Mesendoderm (in vitro differentiated cells): ENCODE results near the gene CAMK2A.

Experiments
- DNase-seq: peaks from one replicate; pipeline ENCODE4 v3.0.0; 2013
- H2AK5ac ChIP-seq: 2 replicates; pipeline ENCODE4 v1.6.1; 2013; ENCODE audit warnings: low read length, inconsistent platforms
- H2BK120ac ChIP-seq: 2 replicates; pipeline ENCODE4 v1.6.1; 2013; ENCODE audit warnings: low read depth, mild to moderate bottlenecking, low read length, moderate library complexity, mixed read lengths
- H2BK15ac ChIP-seq: replicated peaks from 2 replicates; pipeline ENCODE4 v1.6.1; 2013; ENCODE audit warnings: low read depth, mild to moderate bottlenecking, moderate library complexity
- H2BK5ac ChIP-seq: 2 replicates; pipeline ENCODE4 v1.6.1; 2013; ENCODE audit warnings: low read length, inconsistent platforms
- H3K18ac ChIP-seq: 2 replicates; pipeline ENCODE4 v1.6.1; 2013; ENCODE audit warnings: mild to moderate bottlenecking, low read length, mixed read lengths
- H3K23ac ChIP-seq: one replicate; pipeline ENCODE4 v1.6.1; 2013; ENCODE audit warnings: low read length
- H3K27ac ChIP-seq: 2 replicates; pipeline ENCODE4 v1.5.1; 2013; ENCODE audit warnings: low read depth, mild to moderate bottlenecking, inconsistent platforms, low read length, moderate library complexity
- H3K27me3 ChIP-seq: 2 replicates; pipeline ENCODE4 v1.6.1; 2013; ENCODE audit warnings: low read length, control low read depth, mild to moderate bottlenecking, inconsistent platforms; ENCODE audit not compliant: insufficient read depth, poor library complexity
- H3K36me3 ChIP-seq: 2 replicates; pipeline ENCODE4 v1.6.1; 2013; ENCODE audit warnings: low read length, inconsistent platforms; ENCODE audit not compliant: control insufficient read depth, insufficient read depth
- H3K4ac ChIP-seq: one replicate; pipeline ENCODE4 v1.6.1; 2013; ENCODE audit warnings: low read depth, mild to moderate bottlenecking, low read length, moderate library complexity
- H3K4me1 ChIP-seq: 2 replicates; pipeline ENCODE4 v1.6.1; 2013; ENCODE audit warnings: low read depth, low read length, inconsistent platforms; ENCODE audit not compliant: control insufficient read depth
- H3K4me2 ChIP-seq: 2 replicates; pipeline ENCODE4 v1.6.1; 2013; ENCODE audit warnings: low read length
- H3K4me3 ChIP-seq: 2 replicates; pipeline ENCODE4 v1.5.1; 2013; ENCODE audit warnings: mild to moderate bottlenecking, low read length
- H3K56ac ChIP-seq: one replicate; pipeline ENCODE4 v1.6.1; 2013; ENCODE audit warnings: low read length
- H3K79me1 ChIP-seq: 2 replicates; pipeline ENCODE4 v1.6.1; 2013; ENCODE audit warnings: low read length, inconsistent platforms
- H3K79me2 ChIP-seq: 2 replicates; pipeline ENCODE4 v1.6.1; 2013; ENCODE audit warnings: mild to moderate bottlenecking, low read length; ENCODE audit not compliant: control insufficient read depth, insufficient read depth
- H3K9ac ChIP-seq: 2 replicates; pipeline ENCODE4 v1.6.1; 2013; ENCODE audit warnings: low read length, inconsistent platforms
- H4K5ac ChIP-seq: one replicate; pipeline ENCODE4 v1.6.1; 2013; ENCODE audit warnings: low read length
- H4K8ac ChIP-seq: one replicate; pipeline ENCODE4 v1.6.1; 2013; ENCODE audit warnings: low read depth, mild to moderate bottlenecking, control low read depth, low read length, moderate library complexity
- WGBS: extraction: QIAGEN DNeasy Blood & Tissue Kit; methylation state at CpG from one replicate; pipeline ENCODE4 v1.1.7; 2013; ENCODE audit warnings: low lambda C conversion rate, missing lambda C conversion rate; ENCODE audit not compliant: insufficient coverage; ENCODE audit errors: extremely low coverage; 5-methylcytosine and 5-hydroxymethylcytosine counted together

CAMK2A gene

DNA sequence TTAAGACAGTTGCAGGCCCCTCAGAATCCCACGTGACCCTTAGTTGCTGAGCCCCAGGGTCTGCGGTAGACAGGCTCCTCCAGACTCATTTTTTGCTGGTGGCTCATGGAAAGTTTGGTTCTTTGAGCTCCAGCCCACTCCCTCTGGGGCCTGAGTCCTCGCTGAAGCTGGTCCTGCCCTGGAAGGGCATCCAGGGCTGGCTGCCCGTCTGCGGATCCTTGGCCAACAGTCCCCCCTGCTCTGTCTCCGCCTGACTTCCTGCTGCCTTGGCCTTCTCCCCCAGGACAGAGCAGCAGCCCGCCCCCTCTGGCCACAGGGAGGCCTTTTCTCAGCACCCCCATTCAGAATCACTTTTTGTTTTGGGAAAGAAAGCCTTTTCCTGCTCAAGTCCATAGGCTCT is 75.3 kb downstream of the CAMK2A start:
- H3K4ac ChIP-seq: no peak overlapping the region
- no peaks in the 10 kb centered on the region for H3K27me3 ChIP-seq
- peaks cover 4% of the 10 kb centered on the region for H3K4me1 ChIP-seq
- H3K36me3 ChIP-seq: no peaks in the 10 kb centered on the region
- no peak overlapping the region for H3K9ac ChIP-seq
- H3K79me2 ChIP-seq: no peaks in the 10 kb centered on the region
- no peak overlapping the region for H3K4me2 ChIP-seq
- H2BK5ac ChIP-seq: no peak overlapping the region
- H3K4me3 ChIP-seq: no peak overlapping the region
- no peak overlapping the region for H4K5ac ChIP-seq
- no peak for DNase-seq
- no peak overlapping the region for H2BK120ac ChIP-seq
- H2AK5ac ChIP-seq: no peak overlapping the region
- H3K56ac ChIP-seq: no peak overlapping the region
- no peak overlapping the region for H3K18ac ChIP-seq
- no peaks in the 10 kb centered on the region for H3K79me1 ChIP-seq
- no peak overlapping the region for H3K27ac ChIP-seq
- H4K8ac ChIP-seq: no peak overlapping the region
- no CpG with 5 or more reads among the region's 7 CpGs for WGBS
- H2BK15ac ChIP-seq: no peak overlapping the region
- no peak overlapping the region for H3K23ac ChIP-seq

DNA sequence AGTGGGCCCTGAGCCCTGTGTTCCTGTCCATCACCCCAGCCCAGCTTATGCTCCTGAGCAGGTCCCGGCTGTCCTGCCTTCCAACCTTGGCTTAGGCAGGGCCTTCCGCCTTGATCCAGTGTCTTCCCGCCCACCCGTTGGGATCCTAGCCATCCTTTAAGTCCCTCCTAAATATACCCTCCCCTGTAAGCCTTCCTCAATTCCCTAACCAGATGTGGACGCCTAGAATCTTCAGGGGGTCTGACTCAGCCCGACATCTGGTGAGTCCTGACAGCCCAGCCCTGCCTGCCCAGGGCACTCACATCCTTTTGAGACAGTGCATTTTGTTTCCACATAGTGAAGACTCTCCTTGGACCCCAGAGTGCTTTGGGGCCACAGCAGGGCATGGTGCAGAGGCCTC is 76.0 kb downstream of the CAMK2A start:
- H3K4me2 ChIP-seq: no peak overlapping the region
- H3K4me3 ChIP-seq: no peak overlapping the region
- no peaks in the 10 kb centered on the region for H3K36me3 ChIP-seq
- no peak overlapping the region for H4K5ac ChIP-seq
- no peak overlapping the region for H3K9ac ChIP-seq
- no peak overlapping the region for H2BK15ac ChIP-seq
- H3K4me1 ChIP-seq: peaks cover 4% of the 10 kb centered on the region
- no peak overlapping the region for H3K56ac ChIP-seq
- no peak overlapping the region for H3K18ac ChIP-seq
- no peak overlapping the region for H3K4ac ChIP-seq
- no peak overlapping the region for H4K8ac ChIP-seq
- H3K23ac ChIP-seq: no peak overlapping the region
- no peaks in the 10 kb centered on the region for H3K79me1 ChIP-seq
- no peak overlapping the region for H2AK5ac ChIP-seq
- H3K27me3 ChIP-seq: no peaks in the 10 kb centered on the region
- no peak overlapping the region for H2BK5ac ChIP-seq
- H3K79me2 ChIP-seq: no peaks in the 10 kb centered on the region
- H3K27ac ChIP-seq: no peak overlapping the region
- no CpG with 5 or more reads among the region's 6 CpGs for WGBS
- H2BK120ac ChIP-seq: no peak overlapping the region
- DNase-seq: no peak

DNA sequence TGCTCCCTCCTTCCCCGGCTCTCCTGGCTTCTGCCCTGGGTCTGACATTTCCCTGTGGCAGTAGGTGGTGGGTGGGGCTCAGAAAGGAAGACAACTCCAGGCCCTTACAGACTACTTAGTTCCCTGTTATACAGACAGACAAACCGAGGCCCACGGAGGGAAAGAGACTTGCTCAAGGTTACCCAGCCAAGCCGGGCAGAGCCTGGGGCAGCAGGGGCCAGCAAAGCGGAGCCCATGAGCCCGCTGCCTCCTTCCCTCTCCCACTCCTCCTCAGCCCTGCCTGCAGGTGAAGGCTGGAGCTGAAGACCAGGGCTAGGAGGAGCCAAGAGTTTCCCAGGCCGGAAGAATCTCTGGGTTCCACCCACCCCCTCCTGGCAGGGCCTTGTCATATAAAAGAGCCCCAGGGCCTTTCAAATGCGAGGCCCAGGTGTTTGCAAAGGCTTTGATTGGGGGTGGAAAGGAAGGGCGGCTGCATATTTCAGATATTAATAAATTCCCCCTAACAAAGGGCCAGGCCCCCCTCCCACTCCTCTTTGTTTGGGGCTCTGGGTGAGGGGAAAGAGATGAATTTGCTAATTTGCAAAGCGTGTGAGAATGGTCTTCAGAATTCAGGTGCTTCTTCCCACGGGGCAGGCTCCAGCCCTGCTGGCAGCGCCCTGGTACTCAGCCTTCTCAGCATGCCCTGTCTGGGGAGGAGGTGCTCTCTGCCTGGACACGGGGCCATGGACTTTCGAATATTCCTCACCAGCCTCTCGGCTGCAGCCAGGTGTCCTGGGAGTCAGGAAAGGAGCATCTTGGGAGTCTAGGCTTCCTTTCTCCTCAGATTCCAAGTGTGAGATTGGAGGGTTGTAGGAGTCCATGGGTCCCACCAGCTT is 78.2 kb downstream of the CAMK2A start:
- H4K8ac ChIP-seq: no peak overlapping the region
- peak overlapping the region; percentile 66 for H3K56ac ChIP-seq
- no peak overlapping the region for H2AK5ac ChIP-seq
- H3K23ac ChIP-seq: no peak overlapping the region
- peak; percentile 86 for DNase-seq
- no CpG with 5 or more reads among the region's 15 CpGs for WGBS
- no peak overlapping the region for H2BK15ac ChIP-seq
- no peaks in the 10 kb centered on the region for H3K27me3 ChIP-seq
- H2BK5ac ChIP-seq: no peak overlapping the region
- no peak overlapping the region for H3K4ac ChIP-seq
- H3K9ac ChIP-seq: no peak overlapping the region
- H3K18ac ChIP-seq: peak overlapping the region; percentile 5
- no peak overlapping the region for H3K4me2 ChIP-seq
- H3K79me1 ChIP-seq: no peaks in the 10 kb centered on the region
- no peak overlapping the region for H4K5ac ChIP-seq
- H3K4me1 ChIP-seq: peaks cover 4% of the 10 kb centered on the region
- no peak overlapping the region for H2BK120ac ChIP-seq
- H3K4me3 ChIP-seq: no peak overlapping the region
- no peak overlapping the region for H3K27ac ChIP-seq
- no peaks in the 10 kb centered on the region for H3K79me2 ChIP-seq
- H3K36me3 ChIP-seq: no peaks in the 10 kb centered on the region

DNA sequence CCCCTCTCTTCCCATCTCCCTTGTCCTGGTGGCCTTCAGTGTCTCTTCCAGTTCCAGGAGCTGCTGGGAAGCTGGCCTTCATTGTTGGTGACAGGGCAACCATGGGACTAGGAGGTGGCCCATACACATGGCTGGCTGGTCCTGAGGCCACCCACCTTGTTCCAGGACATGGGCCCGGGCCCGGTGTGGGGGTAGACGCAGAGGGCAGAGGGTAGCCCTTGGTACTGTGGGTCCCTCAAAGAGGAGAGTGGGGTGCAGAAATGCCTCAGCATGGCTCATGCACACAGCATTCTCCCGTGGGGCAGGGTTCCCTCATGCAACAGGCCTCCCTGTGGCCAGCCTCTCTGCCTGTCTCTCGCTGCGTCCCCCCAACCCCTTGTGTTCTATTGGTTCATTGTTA is 78.9 kb downstream of the CAMK2A start:
- H3K79me2 ChIP-seq: no peaks in the 10 kb centered on the region
- H2BK5ac ChIP-seq: no peak overlapping the region
- peak overlapping the region; percentile 65 for H3K56ac ChIP-seq
- H3K4ac ChIP-seq: no peak overlapping the region
- no peak overlapping the region for H3K9ac ChIP-seq
- WGBS: no CpG with 5 or more reads among the region's 6 CpGs
- no peak overlapping the region for H3K23ac ChIP-seq
- H3K4me1 ChIP-seq: peaks cover 4% of the 10 kb centered on the region
- no peak overlapping the region for H4K5ac ChIP-seq
- no peak overlapping the region for H3K4me2 ChIP-seq
- H3K79me1 ChIP-seq: no peaks in the 10 kb centered on the region
- H2AK5ac ChIP-seq: no peak overlapping the region
- H3K36me3 ChIP-seq: no peaks in the 10 kb centered on the region
- no peak for DNase-seq
- no peaks in the 10 kb centered on the region for H3K27me3 ChIP-seq
- no peak overlapping the region for H3K18ac ChIP-seq
- no peak overlapping the region for H4K8ac ChIP-seq
- H3K4me3 ChIP-seq: no peak overlapping the region
- no peak overlapping the region for H2BK15ac ChIP-seq
- no peak overlapping the region for H3K27ac ChIP-seq
- H2BK120ac ChIP-seq: no peak overlapping the region

DNA sequence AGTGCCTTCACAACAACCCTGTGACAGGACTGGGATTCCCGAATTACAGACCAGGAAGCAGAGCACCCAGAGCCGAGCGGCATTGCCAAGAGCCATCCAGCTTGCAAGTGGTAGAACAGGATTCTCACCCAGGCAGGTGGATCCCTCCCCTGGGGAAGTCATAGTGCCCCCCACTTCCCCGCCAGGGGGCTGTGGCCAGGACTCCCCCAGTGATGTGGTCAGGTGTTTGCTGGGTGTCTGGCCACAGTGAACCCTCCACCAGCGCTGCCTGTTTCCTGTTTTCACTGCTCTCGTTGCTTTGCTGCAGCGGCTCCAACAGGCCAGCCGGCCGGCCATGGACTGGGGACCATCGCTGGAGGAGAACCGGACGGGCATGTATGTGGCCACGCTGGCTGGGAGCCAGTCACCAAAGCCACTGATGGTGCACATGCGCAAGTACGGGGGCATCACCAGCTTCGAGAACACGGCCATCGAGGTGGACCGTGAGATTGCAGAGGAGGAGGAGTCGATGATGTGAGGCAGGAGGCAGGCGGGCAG is 80.4 kb downstream of the CAMK2A start:
- no peak overlapping the region for H2AK5ac ChIP-seq
- WGBS: no CpG with 5 or more reads among the region's 21 CpGs

More for the DNA sequence above, 80.4 kb downstream of the CAMK2A start:
- H3K36me3 ChIP-seq: no peaks in the 10 kb centered on the region
- no peak overlapping the region for H3K4me3 ChIP-seq
- H3K56ac ChIP-seq: no peak overlapping the region
- H3K18ac ChIP-seq: no peak overlapping the region
- peak; percentile 22 for DNase-seq
- no peaks in the 10 kb centered on the region for H3K79me1 ChIP-seq
- H3K9ac ChIP-seq: no peak overlapping the region
- no peak overlapping the region for H3K23ac ChIP-seq
- no peak overlapping the region for H2BK15ac ChIP-seq
- no peak overlapping the region for H3K27ac ChIP-seq
- no peaks in the 10 kb centered on the region for H3K79me2 ChIP-seq
- H3K4me2 ChIP-seq: no peak overlapping the region
- H4K5ac ChIP-seq: no peak overlapping the region
- no peak overlapping the region for H4K8ac ChIP-seq
- H3K27me3 ChIP-seq: no peaks in the 10 kb centered on the region
- H2BK120ac ChIP-seq: no peak overlapping the region
- no peak overlapping the region for H2BK5ac ChIP-seq
- H3K4me1 ChIP-seq: peaks cover 4% of the 10 kb centered on the region
- no peak overlapping the region for H3K4ac ChIP-seq
